ENCODE results near the gene VPS37C.

Gene VPS37C

GRCh38 chr11:61155741-61156140 lies 5.5 kb downstream of the VPS37C start:
- H3K27ac ChIP-seq = no peak overlapping the region
- no peak for TF ChIP-seq ZFX (IDR thresholded peaks at IDR 0.05)
- TF ChIP-seq, protein P1, sequence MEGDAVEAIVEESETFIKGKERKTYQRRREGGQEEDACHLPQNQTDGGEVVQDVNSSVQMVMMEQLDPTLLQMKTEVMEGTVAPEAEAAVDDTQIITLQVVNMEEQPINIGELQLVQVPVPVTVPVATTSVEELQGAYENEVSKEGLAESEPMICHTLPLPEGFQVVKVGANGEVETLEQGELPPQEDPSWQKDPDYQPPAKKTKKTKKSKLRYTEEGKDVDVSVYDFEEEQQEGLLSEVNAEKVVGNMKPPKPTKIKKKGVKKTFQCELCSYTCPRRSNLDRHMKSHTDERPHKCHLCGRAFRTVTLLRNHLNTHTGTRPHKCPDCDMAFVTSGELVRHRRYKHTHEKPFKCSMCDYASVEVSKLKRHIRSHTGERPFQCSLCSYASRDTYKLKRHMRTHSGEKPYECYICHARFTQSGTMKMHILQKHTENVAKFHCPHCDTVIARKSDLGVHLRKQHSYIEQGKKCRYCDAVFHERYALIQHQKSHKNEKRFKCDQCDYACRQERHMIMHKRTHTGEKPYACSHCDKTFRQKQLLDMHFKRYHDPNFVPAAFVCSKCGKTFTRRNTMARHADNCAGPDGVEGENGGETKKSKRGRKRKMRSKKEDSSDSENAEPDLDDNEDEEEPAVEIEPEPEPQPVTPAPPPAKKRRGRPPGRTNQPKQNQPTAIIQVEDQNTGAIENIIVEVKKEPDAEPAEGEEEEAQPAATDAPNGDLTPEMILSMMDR (conservative IDR thresholded peaks at IDR 0.05) = no peak

DNA sequence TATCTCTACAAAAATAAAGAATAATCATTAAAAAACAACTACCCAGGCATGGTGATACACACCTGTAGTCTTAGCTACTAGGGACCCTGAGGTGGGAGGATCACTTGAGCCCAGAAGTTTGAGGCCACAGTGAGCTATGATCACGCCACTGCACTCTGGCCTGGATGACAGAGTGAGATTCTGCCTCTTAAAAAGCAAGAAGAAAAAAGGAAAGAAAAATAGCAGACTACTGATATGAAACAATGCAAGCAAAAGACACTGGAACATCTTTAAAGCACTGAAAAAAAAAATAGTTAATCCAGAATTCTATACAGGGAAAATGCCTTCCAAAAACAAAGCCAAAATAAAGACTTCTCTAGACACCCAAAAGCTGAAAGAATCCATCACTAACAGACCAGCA lies 5.9 kb downstream of the VPS37C start:
- no peak overlapping the region for H3K27ac ChIP-seq
- no peak for TF ChIP-seq ZFX (IDR thresholded peaks at IDR 0.05)
- TF ChIP-seq, protein P1 (conservative IDR thresholded peaks at IDR 0.05) = no peak

DNA sequence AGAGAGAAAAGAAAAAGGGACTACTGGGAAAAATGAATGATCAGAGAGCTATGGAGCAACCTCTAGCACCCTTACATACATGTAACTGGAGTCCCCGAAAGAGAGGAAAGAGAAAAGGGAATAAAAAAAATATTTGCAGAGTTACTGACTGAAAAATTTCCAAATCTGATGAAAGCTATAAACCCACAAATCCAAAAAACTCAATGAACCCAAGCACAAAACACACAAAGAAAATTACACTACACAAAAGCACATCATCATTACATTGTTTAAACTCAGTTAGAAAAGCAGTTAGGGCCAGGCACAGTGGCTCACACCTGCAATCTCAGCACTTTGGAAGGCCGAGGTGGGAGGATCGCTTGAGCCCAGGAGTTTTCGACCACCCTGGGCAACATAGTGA lies 6.7 kb downstream of the VPS37C start:
- no peak overlapping the region for H3K27ac ChIP-seq
- TF ChIP-seq, protein P1 (conservative IDR thresholded peaks at IDR 0.05) = no peak
- TF ChIP-seq ZFX (IDR thresholded peaks at IDR 0.05) = no peak

- TF ChIP-seq, protein P1 (conservative IDR thresholded peaks at IDR 0.05) = no peak
- no peak for TF ChIP-seq ZFX (IDR thresholded peaks at IDR 0.05)
Observed at GRCh38 chr11:61153593-61154095, 7.6 kb downstream of the VPS37C start.

DNA sequence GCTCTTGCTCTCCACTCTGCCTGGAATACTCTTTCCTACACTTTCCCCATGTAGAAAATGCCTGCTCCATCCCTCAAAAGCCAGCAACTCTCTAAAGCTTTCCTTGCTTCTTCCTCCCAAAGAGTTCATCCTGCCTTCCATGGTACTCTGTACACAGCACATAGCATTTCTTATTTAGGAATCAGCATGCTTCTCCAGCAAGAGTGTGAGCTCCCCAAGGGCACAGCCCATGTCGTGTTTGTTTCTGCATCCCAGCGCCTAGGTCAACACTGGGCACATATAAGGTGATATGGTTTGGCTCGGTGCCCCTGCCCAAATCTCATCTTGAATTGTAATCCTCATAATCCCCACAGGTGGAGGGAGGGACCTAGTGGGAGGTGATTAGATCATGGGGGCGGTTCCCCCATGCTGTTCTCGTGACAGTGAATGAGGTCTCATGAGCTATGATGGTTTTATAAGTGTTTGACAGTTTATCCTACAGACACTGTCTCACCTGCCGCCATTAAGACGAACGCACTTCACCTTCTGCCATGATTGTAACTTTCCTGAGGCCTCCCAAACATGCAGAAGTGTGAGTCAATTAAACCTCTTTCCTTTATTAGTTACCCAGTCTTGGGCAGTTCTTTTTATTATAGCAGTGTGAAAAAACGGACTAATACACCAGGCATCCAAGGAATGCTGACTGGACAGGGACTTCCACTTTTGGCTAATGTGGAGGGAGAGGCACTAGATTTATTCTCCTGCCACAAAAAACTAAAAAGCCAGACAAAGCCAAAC lies 8.2 kb downstream of the VPS37C start:
- TF ChIP-seq, protein P1 (conservative IDR thresholded peaks at IDR 0.05) = no peak
- no peak for TF ChIP-seq ZFX (IDR thresholded peaks at IDR 0.05)
- H3K27ac ChIP-seq = 0 out of 2 replicates have a peak overlapping the region, but pooled peaks have one; percentile 4

More at GRCh38 chr11:61153593-61154095, 7.6 kb downstream of the VPS37C start:
- 0 out of 2 replicates have a peak overlapping the region, but pooled peaks have one; percentile 4 for H3K27ac ChIP-seq

GRCh38 chr11:61151545-61152252 lies 9.5 kb downstream of the VPS37C start:
- TF ChIP-seq ZFX (IDR thresholded peaks at IDR 0.05) = no peak
- TF ChIP-seq, protein P1 (conservative IDR thresholded peaks at IDR 0.05) = no peak
- H3K27ac ChIP-seq = no peak overlapping the region
